Fibroblast of pulmonary artery (primary cell): ENCODE data around the gene FAM161A.
"Not testable (repeated sequence)": the region's sequence is repeated elsewhere in the genome, so short reads cannot be mapped to it uniquely, and the experiment has no call there.

Source experiments
- DNase-seq: peaks from one replicate; pipeline ENCODE4 v3.0.0-alpha.2; 2010; ENCODE audit warnings: low read depth
- H3K4me3 ChIP-seq: replicated peaks from 2 replicates; pipeline ENCODE4 v1.5.1; 2011; ENCODE audit warnings: low read depth, mild to moderate bottlenecking, control low read depth, low read length, moderate library complexity
- CTCF ChIP-seq: IDR thresholded peaks from 2 replicates; pipeline ENCODE4 v1.5.1; 2011; ENCODE audit warnings: mild to moderate bottlenecking, control low read depth, low read length, inconsistent platforms; ENCODE audit errors: missing control alignments

FAM161A gene

GRCh38 chr2:61807036-61807757 lies 46.7 kb downstream of the FAM161A start:
- no peak for DNase-seq
- TF ChIP-seq CTCF = no peak
- H3K4me3 ChIP-seq = no peak overlapping the region

DNA sequence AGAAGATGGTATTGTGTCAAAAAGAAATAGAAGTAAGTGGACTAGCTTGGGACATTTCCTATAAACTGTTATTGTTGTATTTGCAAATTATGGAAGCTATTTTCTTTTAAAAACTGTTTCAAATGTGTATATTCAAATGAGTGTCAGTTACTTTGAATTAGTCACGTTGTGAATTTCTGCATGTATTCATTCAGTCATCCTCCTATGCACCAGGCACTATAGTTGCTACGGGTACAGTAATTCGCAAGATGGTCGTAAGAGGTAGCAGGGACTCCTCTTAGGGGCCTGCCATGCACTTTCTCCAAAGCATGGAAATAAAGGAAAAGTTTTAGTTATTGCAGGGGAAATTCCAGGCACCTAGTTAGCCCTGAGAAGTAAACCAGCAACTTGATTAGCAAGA lies 51.3 kb downstream of the FAM161A start:
- TF ChIP-seq CTCF = no peak
- DNase-seq = no peak
- H3K4me3 ChIP-seq = no peak overlapping the region

DNA sequence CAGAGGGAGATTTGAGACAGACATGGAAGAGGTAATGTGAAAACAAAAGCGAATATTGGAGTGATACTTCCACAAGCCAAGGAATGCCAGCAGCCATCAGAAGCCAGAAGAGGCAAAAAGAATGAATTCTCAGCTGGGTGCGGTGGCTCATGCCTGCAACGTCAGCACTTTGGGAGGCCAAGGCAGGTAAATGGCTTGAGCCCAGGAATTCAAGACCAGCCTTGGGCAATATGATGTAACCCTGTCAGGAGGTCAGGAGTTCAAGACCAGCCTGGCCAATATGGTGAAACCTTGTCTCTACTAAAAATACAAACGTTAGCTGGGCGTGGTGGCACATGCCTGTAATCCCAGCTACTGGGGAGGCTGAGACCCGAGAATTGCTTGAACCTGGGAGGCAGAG lies 54.8 kb downstream of the FAM161A start:
- no peak for TF ChIP-seq CTCF
- DNase-seq = no peak
- no peak overlapping the region for H3K4me3 ChIP-seq

GRCh38 chr2:61797446-61797845 lies 56.4 kb downstream of the FAM161A start:
- H3K4me3 ChIP-seq, DNase-seq: not testable (repeated sequence)

- TF ChIP-seq CTCF = no peak
- no peak overlapping the region for H3K4me3 ChIP-seq
- DNase-seq = no peak
Observed at GRCh38 chr2:61795408-61795807, 58.5 kb downstream of the FAM161A start.

GRCh38 chr2:61793389-61793836 lies 60.4 kb downstream of the FAM161A start:
- no peak overlapping the region for H3K4me3 ChIP-seq

DNA sequence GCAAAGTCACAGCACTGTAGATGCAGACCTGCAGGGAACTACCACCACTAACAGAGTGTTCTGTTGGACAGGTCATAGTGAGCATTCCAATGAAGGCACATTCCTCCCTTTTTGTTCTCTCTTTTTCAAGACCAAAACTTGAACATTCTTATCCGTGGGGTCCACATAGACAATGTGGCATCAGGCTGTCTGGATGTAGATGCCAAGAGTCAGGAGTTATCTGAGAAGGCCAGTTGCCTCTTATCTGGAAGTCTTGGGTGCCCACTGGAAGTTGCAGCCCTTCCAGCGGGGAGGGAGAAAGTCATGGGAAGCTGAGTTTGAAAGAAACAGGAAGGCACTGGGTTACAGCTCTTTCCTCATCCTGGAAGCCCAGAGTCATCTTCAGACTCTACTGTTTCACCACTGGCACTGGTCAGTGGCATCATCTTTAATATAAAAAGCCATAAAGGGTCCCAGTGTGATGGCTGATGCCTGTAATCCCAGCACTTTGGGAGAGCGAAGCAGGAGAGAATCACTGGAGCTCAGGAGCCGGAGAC lies 61.4 kb downstream of the FAM161A start:
- DNase-seq = no peak
- no peak overlapping the region for H3K4me3 ChIP-seq
- no peak for TF ChIP-seq CTCF

More at GRCh38 chr2:61793389-61793836, 60.4 kb downstream of the FAM161A start:
- DNase-seq = peak; percentile 66
- peak; percentile 68 for TF ChIP-seq CTCF
